DND-41 (cell line): Measurements from ENCODE around the gene KDSR.

Experiments used
- ATAC-seq: fragments of 200-7000 bp; cut with Tn5 transposase; 3 replicates; pipeline ENCODE4 v1.9.1; 2021; ENCODE audit warnings: low read depth; ENCODE audit not compliant: insufficient read depth
- DNase-seq: peaks from one replicate; pipeline ENCODE4 v3.0.0-alpha.2; 2020
- H2AFZ ChIP-seq: 2 replicates; pipeline ENCODE4 v1.6.0; 2012; ENCODE audit warnings: low read depth, low read length
- H3K27ac ChIP-seq: 2 replicates; pipeline ENCODE4 v1.5.1; 2012; ENCODE audit warnings: low read length, inconsistent platforms
- H3K27me3 ChIP-seq: fragments of 200-600 bp; sonication (generic); 2 replicates; pipeline ENCODE4 v1.6.0; 2012; ENCODE audit warnings: low read length, mild to moderate bottlenecking, inconsistent platforms; ENCODE audit not compliant: insufficient read depth, poor library complexity
- H3K36me3 ChIP-seq: 2 replicates; pipeline ENCODE4 v1.5.1; 2012; ENCODE audit warnings: low read length, inconsistent platforms; ENCODE audit not compliant: insufficient read depth
- H3K4me1 ChIP-seq: 2 replicates; pipeline ENCODE4 v1.5.1; 2012; ENCODE audit warnings: mild to moderate bottlenecking, low read length; ENCODE audit not compliant: insufficient read depth
- H3K4me2 ChIP-seq: 2 replicates; pipeline ENCODE4 v1.6.0; 2012; ENCODE audit warnings: mild to moderate bottlenecking, moderate library complexity, low read length, inconsistent platforms; ENCODE audit not compliant: insufficient read depth
- H3K4me3 ChIP-seq, 2 experiments: fragments of 200-600 bp in 1 of 2; shearing (Covaris generic) in 1 of 2; 2 replicates each; pipeline ENCODE4 v1.5.1; 2012 to 2016; ENCODE audit warnings: inconsistent platforms in 2 of 2, low read length in 2 of 2, mild to moderate bottlenecking in 2 of 2, low read depth in 1 of 2, moderate library complexity in 1 of 2
- H3K79me2 ChIP-seq: 2 replicates; pipeline ENCODE4 v1.6.0; 2012; ENCODE audit warnings: low read length, inconsistent platforms; ENCODE audit not compliant: insufficient read depth
- H3K9ac ChIP-seq: 2 replicates; pipeline ENCODE4 v1.6.0; 2012; ENCODE audit warnings: low read depth, mild to moderate bottlenecking, inconsistent platforms, low read length, moderate library complexity
- H3K9me3 ChIP-seq: 2 replicates; pipeline ENCODE4 v1.5.1; 2012; ENCODE audit warnings: low read length, moderate library complexity, mild to moderate bottlenecking, inconsistent platforms; ENCODE audit not compliant: insufficient read depth, severe bottlenecking
- H4K20me1 ChIP-seq: 2 replicates; pipeline ENCODE4 v1.6.0; 2012; ENCODE audit warnings: low read length; ENCODE audit not compliant: insufficient read depth
- CTCF ChIP-seq: IDR thresholded peaks from 2 replicates; pipeline ENCODE4 v1.5.1; 2012; ENCODE audit warnings: borderline replicate concordance, low read length, moderate library complexity, mild to moderate bottlenecking; ENCODE audit not compliant: poor library complexity, severe bottlenecking; ENCODE audit errors: extremely low read depth
- EZH2 ChIP-seq: IDR thresholded peaks from 3 replicates; pipeline ENCODE4 v1.6.1; 2012; ENCODE audit warnings: borderline replicate concordance, low read depth, mild to moderate bottlenecking, moderate library complexity, low read length, inconsistent platforms; ENCODE audit not compliant: severe bottlenecking

Gene KDSR

GRCh38 chr18:63288311-63288710 lies 78.7 kb downstream of the KDSR start:
- no peak for TF ChIP-seq EZH2
- TF ChIP-seq CTCF, result no peak
- no peak for ATAC-seq
- Histone ChIP-seq H4K20me1 (peaks cover 87% of the 10 kb centered on the region), H2AFZ (no peak overlapping the region), H3K79me2 (peaks cover 100% of the 10 kb centered on the region), H3K27me3 (no peaks in the 10 kb centered on the region), H3K4me3 (no peak overlapping the region), H3K27ac (no peak overlapping the region), H3K36me3 (peaks cover 79% of the 10 kb centered on the region), H3K9ac (no peak overlapping the region), H3K9me3 (no peaks in the 10 kb centered on the region), H3K4me2 (no peak overlapping the region), H3K4me1 (peaks cover 3% of the 10 kb centered on the region; the same call in 1 of the 2 replicates)
- DNase-seq, result no peak

GRCh38 chr18:63287691-63288220 lies 79.2 kb downstream of the KDSR start:
- no peak for DNase-seq
- H3K9ac ChIP-seq, result no peak overlapping the region
- ATAC-seq, result no peak
- no peaks in the 10 kb centered on the region for H3K27me3 ChIP-seq
- H3K4me3 ChIP-seq, result no peak overlapping the region
- peaks cover 81% of the 10 kb centered on the region for H4K20me1 ChIP-seq
- TF ChIP-seq EZH2 (no peak), CTCF (no peak)
- no peaks in the 10 kb centered on the region for H3K9me3 ChIP-seq
- peaks cover 74% of the 10 kb centered on the region for H3K36me3 ChIP-seq
- H3K4me1 ChIP-seq, result peaks cover 3% of the 10 kb centered on the region; the same call in 1 of the 2 replicates
- H3K79me2 ChIP-seq, result peaks cover 100% of the 10 kb centered on the region
- H2AFZ ChIP-seq, result no peak overlapping the region
- no peak overlapping the region for H3K4me2 ChIP-seq
- no peak overlapping the region for H3K27ac ChIP-seq

GRCh38 chr18:63286926-63287325 lies 80.1 kb downstream of the KDSR start:
- Histone ChIP-seq H3K36me3 (peaks cover 67% of the 10 kb centered on the region), H3K4me1 (peaks cover 3% of the 10 kb centered on the region; the same call in 1 of the 2 replicates), H3K9ac (no peak overlapping the region), H3K27ac (peak overlapping the region; percentile 15; the same call in 1 of the 2 replicates), H3K9me3 (no peaks in the 10 kb centered on the region), H4K20me1 (peaks cover 73% of the 10 kb centered on the region), H2AFZ (no peak overlapping the region), H3K79me2 (peaks cover 100% of the 10 kb centered on the region), H3K4me2 (no peak overlapping the region), H3K27me3 (no peaks in the 10 kb centered on the region), H3K4me3 (no peak overlapping the region)
- TF ChIP-seq CTCF (no peak), EZH2 (no peak)
- ATAC-seq, result peak; percentile 38; the same call in 1 of the 3 replicates
- no peak for DNase-seq
